Smooth muscle cell of the coronary artery (primary cell): Measurements from ENCODE around the gene DGKK. TPM values are rescaled to one million over a fixed set of nuclear protein-coding genes. Genes with fewer than 3 reads are reported as not detected.

Source experiments
- total RNA-seq: library from RNA; depleted of rRNA; stranded (reverse); fragments of >200 nt; gene quantifications from 2 replicates; pipeline ENCODE4 v1.2.3, GENCODE V29; 2014; ENCODE audit warnings: low replicate concordance

The DGKK gene
- total RNA-seq: not detected in 2 replicates

GRCh38 chrX:50470103-50471031 is at the start of gene DGKK:
Gene DGKK (minus strand): TSS chrX:50470825. CDS start chrX:50470678, 147 bp downstream.

